GM21576 (cell line): Measurements from ENCODE around the gene GPBP1.
"Not testable (repeated sequence)": the region's sequence is repeated elsewhere in the genome, so short reads cannot be mapped to it uniquely, and the experiment has no call there.

ENCODE experiments used
- ATAC-seq: cut with Tn5 transposase; IDR thresholded peaks from one replicate; pipeline ENCODE4 v1.9.1; 2021; ENCODE audit warnings: mild to moderate bottlenecking, moderate library complexity; ENCODE audit not compliant: unreplicated experiment

The GPBP1 gene

DNA sequence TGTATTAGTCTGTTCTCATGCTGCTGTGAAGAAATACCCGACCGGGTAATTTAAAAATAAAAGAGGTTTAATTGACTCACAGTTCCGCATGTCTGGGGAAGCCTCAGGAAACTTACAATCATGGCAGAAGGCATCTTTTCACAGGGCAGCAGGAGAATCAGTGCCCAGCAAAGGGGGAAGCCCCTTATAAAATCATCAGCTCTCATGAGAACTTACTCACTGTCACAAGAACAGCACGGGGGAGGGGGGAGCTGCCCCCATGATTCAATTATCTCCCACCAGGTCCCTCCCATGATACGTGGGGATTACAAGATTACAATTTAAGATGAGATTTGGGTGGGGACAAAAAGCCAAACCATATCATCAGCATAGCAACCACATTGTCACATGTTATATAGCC, 102.5 kb downstream of the GPBP1 start:
- no peak for ATAC-seq

DNA sequence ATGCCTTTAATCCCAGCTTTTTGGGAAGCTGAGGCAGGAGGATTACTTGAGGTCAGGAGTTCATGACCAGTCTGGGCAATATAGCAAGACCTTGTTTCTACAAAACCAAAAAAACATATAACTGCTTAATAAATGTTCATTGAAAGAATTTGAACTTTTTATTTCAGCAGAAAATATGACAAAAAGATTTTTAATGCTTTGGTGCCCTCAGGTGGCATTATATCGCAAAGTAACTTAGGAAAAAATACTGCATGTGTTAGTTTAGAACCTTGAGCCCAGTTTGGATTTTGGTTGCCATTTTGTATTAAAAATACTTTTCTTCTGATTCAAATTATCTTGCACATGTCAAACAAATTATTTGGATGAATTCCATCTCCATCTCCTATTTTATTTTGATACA, 103.2 kb downstream of the GPBP1 start:
- ATAC-seq = no peak

- ATAC-seq = no peak
Observed at GRCh38 chr5:57280853-57281252, 107.0 kb downstream of the GPBP1 start.

DNA sequence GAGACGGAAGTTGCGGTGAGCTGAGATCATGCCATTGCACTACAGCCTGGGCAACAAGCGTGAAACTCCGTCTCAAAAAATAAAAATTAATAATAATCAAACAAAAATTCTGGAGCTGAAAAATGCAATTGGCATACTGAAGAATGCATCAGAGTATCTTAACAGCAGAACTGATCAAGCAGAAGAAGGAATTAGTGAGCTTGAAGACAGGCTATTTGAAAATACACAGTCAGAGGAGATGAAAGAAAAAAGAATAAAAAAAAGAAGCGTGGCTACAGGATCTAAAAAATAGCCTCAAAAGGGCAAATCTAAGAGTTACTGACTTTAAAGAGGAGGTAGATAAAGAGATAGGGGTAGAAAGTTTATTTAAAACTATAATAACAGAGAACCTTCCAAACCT, 111.2 kb downstream of the GPBP1 start:
- not testable (repeated sequence) for ATAC-seq

- no peak for ATAC-seq
Observed at GRCh38 chr5:57291894-57292293, 118.0 kb downstream of the GPBP1 start.

DNA sequence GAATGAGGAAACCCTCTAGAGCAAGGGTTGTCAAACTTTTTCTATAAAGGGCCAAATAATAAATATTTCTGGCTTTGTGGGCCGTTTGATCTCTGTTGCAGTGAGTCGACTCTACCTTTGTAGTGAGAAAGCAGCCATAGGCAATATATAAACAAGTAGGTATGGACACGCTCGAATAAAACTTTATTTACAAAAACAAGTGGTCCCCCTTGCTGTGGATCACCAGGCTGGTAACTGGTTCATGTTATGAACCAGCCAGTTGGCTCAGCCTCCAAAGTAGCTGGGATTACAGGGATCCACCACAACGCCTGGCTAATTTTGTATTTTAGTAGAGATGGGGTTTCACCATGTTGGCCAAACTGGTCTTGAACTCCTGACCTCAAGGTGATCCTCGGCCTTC, 118.5 kb downstream of the GPBP1 start:
- no peak for ATAC-seq

DNA sequence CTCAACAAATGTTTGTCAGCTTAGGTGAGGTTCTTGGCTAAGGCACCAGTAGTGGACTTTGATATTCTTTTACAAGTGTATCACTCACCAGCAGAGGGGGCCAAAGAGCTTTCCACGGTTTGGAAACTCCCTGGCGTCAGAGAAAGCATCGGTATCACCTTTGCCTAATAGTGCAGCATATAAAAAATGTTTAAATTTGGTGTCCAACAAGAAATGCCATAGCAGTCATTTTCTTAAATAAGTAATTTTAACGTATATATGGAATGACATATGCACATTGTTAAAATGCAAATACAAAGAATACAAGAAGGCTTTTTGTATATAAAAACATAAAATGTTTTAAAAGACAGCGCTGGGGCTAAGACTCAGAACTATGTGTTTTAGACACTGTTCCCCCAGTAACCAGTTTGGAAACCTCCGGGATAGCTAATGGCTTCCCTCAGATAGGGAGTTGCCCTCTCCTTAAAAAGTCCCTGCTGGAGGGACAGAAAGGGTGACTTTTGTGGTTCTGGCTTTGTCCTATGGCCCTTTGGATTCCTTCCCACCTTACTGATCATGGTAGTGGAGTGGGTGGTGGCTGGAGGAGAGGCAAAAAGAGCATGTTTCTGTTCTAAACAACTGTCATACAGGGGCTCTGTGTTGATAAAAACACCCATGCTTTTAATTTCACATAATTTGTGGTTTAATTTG, 124.6 kb downstream of the GPBP1 start:
- ATAC-seq = peak; percentile 55

DNA sequence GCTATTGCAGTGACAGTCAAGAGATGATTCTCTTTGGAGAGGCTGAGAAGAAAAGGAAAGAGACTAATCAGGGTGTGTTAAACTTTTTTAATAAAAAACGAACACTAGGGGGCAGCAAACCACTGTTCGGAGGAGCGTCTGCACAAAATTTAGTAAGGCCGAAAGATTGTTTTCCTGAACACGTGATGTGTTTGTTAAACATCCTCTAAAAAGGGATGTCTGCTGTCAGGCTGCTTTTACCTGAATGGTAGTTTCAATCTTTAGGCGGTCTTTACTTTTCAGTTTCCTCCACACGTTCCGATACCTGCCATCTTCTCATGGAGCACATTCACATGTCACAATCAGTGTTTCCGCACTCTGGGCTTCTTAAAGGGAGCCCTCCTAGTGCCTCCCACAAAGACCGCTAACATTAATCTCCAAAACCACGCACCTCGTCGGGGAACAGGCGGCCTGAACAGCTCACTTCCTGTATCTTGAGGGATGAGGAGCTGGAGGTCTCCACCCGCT, 125.2 kb downstream of the GPBP1 start:
- no peak for ATAC-seq

DNA sequence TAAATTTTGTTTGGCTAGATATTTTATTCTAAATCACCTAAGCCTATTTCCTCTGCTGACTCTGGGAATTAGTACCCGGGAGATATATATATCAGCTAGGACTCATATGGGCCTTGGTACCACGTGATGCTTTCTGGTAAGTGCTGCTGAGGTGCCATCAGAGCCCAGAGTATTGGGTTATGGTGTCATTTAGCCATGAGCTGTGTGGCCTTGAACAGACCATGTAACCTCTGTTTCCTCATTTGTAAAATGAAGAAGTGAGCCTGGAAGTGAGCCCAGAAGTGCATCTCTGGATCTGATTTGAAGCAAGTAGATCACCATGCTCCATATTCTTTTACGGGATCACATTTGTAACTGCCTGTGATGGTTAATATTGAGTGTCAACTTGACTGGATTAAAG, 126.1 kb downstream of the GPBP1 start:
- no peak for ATAC-seq

DNA sequence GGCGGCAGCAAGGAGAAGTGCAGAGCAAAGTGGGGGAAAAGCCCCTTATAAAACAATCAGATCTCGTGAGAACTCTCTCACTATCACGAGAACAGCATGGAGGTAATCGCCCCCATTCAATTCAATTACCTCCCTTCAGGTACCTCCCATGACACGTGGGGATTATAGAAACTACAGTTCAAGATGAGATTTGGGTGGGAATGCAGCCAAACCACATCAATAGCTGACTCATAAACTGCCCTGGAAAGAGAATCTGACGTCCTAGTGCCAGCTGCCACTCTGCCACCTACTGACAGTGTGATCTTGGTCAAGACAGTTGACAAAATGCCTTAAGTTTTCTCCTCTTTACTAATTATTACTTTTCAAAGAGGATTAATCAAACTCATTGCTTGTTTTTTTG, 128.3 kb downstream of the GPBP1 start:
- ATAC-seq = no peak

DNA sequence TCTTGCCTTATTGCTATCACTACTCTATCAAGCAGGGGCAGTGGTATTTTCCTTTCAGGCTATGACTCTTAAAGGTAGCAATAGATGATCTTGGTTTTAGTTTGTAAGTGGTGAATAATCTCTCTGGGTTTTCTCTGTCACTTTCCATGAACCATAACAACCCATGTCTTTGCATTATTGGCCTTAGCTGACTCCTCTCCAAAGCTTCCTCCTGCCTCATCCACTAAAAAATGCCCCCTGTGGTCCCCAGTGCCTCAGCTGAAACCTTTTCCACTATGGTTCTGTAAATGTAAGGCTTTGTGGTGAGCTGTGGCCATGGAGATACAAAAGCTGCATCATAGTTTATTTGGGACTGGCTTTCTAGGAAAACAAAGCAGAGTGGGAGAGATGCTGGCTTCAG, 128.8 kb downstream of the GPBP1 start:
- no peak for ATAC-seq

- ATAC-seq = no peak
Observed at GRCh38 chr5:57303985-57304384, 130.1 kb downstream of the GPBP1 start.

DNA sequence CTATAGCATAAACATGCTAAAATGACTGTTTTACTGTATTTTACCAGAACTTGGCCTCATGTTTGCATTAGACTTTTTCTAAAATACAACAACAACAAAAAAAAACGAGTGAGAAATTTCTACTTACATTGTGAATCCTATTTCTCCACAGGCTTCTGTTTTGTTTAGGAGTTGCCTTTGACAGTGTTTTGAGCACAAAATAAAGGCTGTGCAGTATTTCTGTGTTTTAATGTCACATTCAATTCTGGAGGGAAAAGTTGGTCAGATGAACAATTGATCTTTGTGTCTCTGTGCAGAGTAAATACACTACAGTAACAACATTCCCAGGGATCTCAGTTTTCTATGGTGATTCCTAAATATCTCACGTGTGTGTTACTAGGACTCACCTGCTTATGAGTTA, 131.1 kb downstream of the GPBP1 start:
- no peak for ATAC-seq

- no peak for ATAC-seq
Observed at GRCh38 chr5:57306359-57306758, 132.5 kb downstream of the GPBP1 start.

GRCh38 chr5:57307516-57307915, 133.7 kb downstream of the GPBP1 start:
- no peak for ATAC-seq

- ATAC-seq = not testable (repeated sequence)
Observed at GRCh38 chr5:57309022-57309421, 135.2 kb downstream of the GPBP1 start.

DNA sequence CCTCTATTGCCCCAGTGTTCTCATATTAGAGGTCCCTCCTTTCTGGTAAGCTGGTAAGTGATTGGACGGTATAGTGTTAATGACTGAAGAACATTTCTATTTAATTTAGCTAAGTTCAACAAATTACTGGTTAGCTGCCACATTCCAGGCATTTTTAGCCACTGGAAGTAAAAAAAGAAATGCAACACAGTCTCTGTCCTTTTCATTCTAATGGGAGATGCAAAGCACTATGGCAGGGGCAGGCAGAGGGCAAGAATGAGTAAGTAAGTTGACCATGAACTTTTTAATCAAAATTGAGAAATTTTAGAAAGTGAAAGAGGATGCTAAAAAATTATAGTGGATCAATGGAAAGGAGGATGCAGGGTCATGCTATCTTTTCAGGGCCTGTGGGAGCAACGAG, 137.4 kb downstream of the GPBP1 start:
- ATAC-seq = no peak

DNA sequence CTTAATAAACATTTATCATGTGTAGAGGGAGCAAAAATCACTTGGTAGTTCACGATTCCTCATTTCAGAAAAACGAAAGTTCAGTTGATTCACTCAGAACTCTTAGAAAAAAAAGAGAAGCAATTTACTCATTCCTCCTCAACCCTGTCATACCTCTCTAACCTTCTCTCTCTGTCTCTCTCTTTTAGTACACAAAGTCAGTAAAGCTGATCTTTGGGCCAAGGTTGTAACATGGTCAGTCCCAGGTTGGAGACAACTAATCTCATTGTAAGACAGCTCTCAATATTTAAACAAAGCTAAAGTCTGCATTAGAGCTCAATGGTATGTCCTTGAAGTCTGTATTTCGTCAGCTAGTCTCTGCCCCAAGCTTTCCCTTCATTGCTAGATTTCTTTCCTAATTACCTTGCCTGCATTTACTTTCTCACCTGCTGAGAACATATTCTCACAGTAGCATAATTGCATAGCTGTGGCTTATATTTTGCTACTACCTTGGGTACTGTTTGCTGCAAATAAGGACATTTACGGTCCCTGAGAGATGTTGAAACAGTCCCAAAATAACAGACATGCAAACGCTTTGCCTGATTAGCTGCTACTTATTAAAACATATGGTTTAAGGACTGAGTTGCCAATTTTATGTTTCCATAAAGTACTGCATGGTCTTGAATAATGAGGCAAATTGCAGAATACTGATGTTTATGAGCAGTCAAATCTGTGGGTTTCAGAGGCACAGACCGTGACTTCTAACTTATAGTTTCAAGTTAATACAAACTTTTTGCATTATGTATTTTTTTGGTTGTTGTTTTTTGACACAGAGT, 138.3 kb downstream of the GPBP1 start:
- ATAC-seq = no peak

DNA sequence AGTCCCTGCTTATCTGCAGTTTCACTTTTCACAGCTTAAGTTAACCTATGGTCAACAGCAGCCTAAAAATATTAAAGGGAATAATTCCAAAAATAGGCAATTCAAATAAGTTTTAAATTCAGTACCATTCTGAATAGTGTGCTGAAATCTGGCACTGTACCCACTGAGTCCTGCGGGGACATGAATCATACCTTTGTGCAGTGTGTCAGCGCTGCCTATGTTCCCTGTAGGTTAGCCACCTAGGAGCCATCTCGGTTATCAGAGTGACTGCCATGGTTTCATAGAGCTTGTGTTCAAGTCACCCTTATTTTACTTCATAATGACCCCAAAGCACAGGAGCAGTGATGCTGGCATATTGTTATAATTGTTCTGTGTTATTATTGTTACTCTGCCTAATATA, 139.9 kb downstream of the GPBP1 start:
- no peak for ATAC-seq
